ENCODE results near the gene GNPTG.

Gene GNPTG

GRCh38 chr16:1351582-1352362, at the start of gene GNPTG, which contains the start of gene TSR3:
GNPTG (plus strand) TSS chr16:1351931; CDS start chr16:1351966, 35 bp downstream.
TSR3 (minus strand) TSS chr16:1351878; CDS start chr16:1351804, 74 bp downstream.
- DNase-seq (ENCODE audit: low spot score) = peak; percentile 91

- DNase-seq (ENCODE audit: low spot score) = no peak
These were observed 45.9 kb upstream of the GNPTG start for GRCh38 chr16:1305823-1306222.

GRCh38 chr16:1306334-1306733, 45.4 kb upstream of the GNPTG start:
- no peak for DNase-seq (ENCODE audit: low spot score)

GRCh38 chr16:1308036-1308976, 43.4 kb upstream of the GNPTG start:
- no peak for DNase-seq (ENCODE audit: low spot score)

- peak; percentile 98 for DNase-seq (ENCODE audit: low spot score)
These were observed 42.5 kb upstream of the GNPTG start, which contains the start of gene UBE2I for GRCh38 chr16:1308977-1309885. UBE2I (plus strand) TSS chr16:1309636; CDS start chr16:1314031, 4,395 bp downstream.

GRCh38 chr16:1309888-1310831, 41.6 kb upstream of the GNPTG start:
- no peak for DNase-seq (ENCODE audit: low spot score)

- no peak for DNase-seq (ENCODE audit: low spot score)
These were observed 40.9 kb upstream of the GNPTG start for GRCh38 chr16:1310832-1311200.

GRCh38 chr16:1311212-1311737, 40.5 kb upstream of the GNPTG start:
- no peak for DNase-seq (ENCODE audit: low spot score)

GRCh38 chr16:1311738-1312466, 39.8 kb upstream of the GNPTG start:
- no peak for DNase-seq (ENCODE audit: low spot score)

GRCh38 chr16:1312467-1312816, 39.3 kb upstream of the GNPTG start:
- DNase-seq (ENCODE audit: low spot score) = no peak

- DNase-seq (ENCODE audit: low spot score) = no peak
These were observed 38.8 kb upstream of the GNPTG start for GRCh38 chr16:1312903-1313302.

GRCh38 chr16:1313721-1314369, 37.9 kb upstream of the GNPTG start:
- no peak for DNase-seq (ENCODE audit: low spot score)

- DNase-seq (ENCODE audit: low spot score) = no peak
These were observed 37.2 kb upstream of the GNPTG start for GRCh38 chr16:1314399-1315068.

- DNase-seq (ENCODE audit: low spot score) = no peak
These were observed 36.4 kb upstream of the GNPTG start for GRCh38 chr16:1315081-1316032.

- no peak for DNase-seq (ENCODE audit: low spot score)
These were observed 35.7 kb upstream of the GNPTG start for GRCh38 chr16:1316033-1316405.

GRCh38 chr16:1317479-1318267, 34.1 kb upstream of the GNPTG start:
- no peak for DNase-seq (ENCODE audit: low spot score)

- DNase-seq (ENCODE audit: low spot score) = no peak
These were observed 33.5 kb upstream of the GNPTG start for GRCh38 chr16:1318268-1318545.

All from ecto neural progenitor cell (in vitro differentiated cells).